Activated naive CD4-positive, alpha-beta T cell (primary cell): Measurements from ENCODE around the gene ISM1.

ENCODE experiments used
- DNase-seq, 4 experiments: peaks; one replicate each; lab custom pipeline; 2025; lab: John Stamatoyannopoulos, UW

Gene ISM1

GRCh38 chr20:13220904-13221297 lies at the start of gene ISM1:
Gene ISM1 (plus strand): TSS chr20:13221274. CDS start chr20:13221777, 503 bp downstream.
- DNase-seq = peak in 2 of 4 experiments; percentile 21

- no peak for DNase-seq
These were observed 47.9 kb upstream of the ISM1 start for GRCh38 chr20:13173201-13173600.

GRCh38 chr20:13174402-13174801 lies 46.7 kb upstream of the ISM1 start:
- no peak for DNase-seq

- no peak for DNase-seq
These were observed 39.8 kb upstream of the ISM1 start for GRCh38 chr20:13180986-13181889.

GRCh38 chr20:13183005-13183404 lies 38.1 kb upstream of the ISM1 start:
- no peak for DNase-seq

GRCh38 chr20:13186043-13186774 lies 34.9 kb upstream of the ISM1 start:
- no peak for DNase-seq

- no peak for DNase-seq
These were observed 33.2 kb upstream of the ISM1 start for GRCh38 chr20:13187899-13188298.

GRCh38 chr20:13199279-13199678 lies 21.8 kb upstream of the ISM1 start:
- no peak for DNase-seq

- DNase-seq = no peak
These were observed 20.1 kb upstream of the ISM1 start for GRCh38 chr20:13200767-13201500.

GRCh38 chr20:13202565-13202964 lies 18.5 kb upstream of the ISM1 start:
- no peak for DNase-seq

- DNase-seq = no peak
These were observed 15.6 kb upstream of the ISM1 start for GRCh38 chr20:13205425-13205824.

- DNase-seq = no peak
These were observed 15.1 kb upstream of the ISM1 start for GRCh38 chr20:13205848-13206434.

GRCh38 chr20:13207016-13207415 lies 14.1 kb upstream of the ISM1 start:
- DNase-seq = no peak

GRCh38 chr20:13211956-13212618 lies 9.0 kb upstream of the ISM1 start:
- DNase-seq = no peak

- no peak for DNase-seq
These were observed 8.3 kb upstream of the ISM1 start for GRCh38 chr20:13212750-13213149.

GRCh38 chr20:13213335-13213734 lies 7.7 kb upstream of the ISM1 start:
- no peak for DNase-seq

- DNase-seq = no peak
These were observed 4.5 kb upstream of the ISM1 start for GRCh38 chr20:13216533-13216932.

- no peak for DNase-seq
These were observed 1.5 kb upstream of the ISM1 start for GRCh38 chr20:13219327-13220193.

- DNase-seq = peak in 2 of 4 experiments; percentile 21
These were observed 725 bp upstream of the ISM1 start for GRCh38 chr20:13220194-13220903.

- peak in 1 of 4 experiments; percentile 32 for DNase-seq
These were observed 219 bp downstream of the ISM1 start for GRCh38 chr20:13221313-13221672.
